Motor neuron (in vitro differentiated cells): ENCODE measurements around the gene CDK6. TPM values are rescaled to one million over a fixed set of nuclear protein-coding genes. Genes with fewer than 3 reads are reported as not detected.
A peak's percentile ranks its signal among the peaks of the same experiment; 100 is the strongest.

Source experiments
- ATAC-seq, 8 experiments: fragments of 200-7000 bp; cut with Tn5 transposase; replicated peaks in 6 of 8; 2 replicates each; pipeline ENCODE4 v1.8.0; 2021; ENCODE audit warnings: mild to moderate bottlenecking in 8 of 8, moderate library complexity in 8 of 8
- H3K27ac ChIP-seq, 2 donors: fragments of 250-450 bp; sonication (Bioruptor Pico); 2 replicates each; pipeline ENCODE4 v1.9.0; 2021; ENCODE audit warnings: antibody characterized with exemption in 2 of 2, mild to moderate bottlenecking in 2 of 2, moderate library complexity in 1 of 2
- H3K4me1 ChIP-seq, 2 donors: fragments of 250-450 bp; sonication (Bioruptor Pico); replicated peaks in 1 of 2; 2 replicates each; pipeline ENCODE4 v1.6.1; 2021; ENCODE audit warnings: antibody characterized with exemption in 2 of 2, mild to moderate bottlenecking in 2 of 2, moderate library complexity in 1 of 2
- H3K4me3 ChIP-seq, 5 donors: fragments of 250-450 bp; sonication (Bioruptor Pico); 2 replicates each; pipeline ENCODE4 v1.9.0; 2021; ENCODE audit warnings: antibody characterized with exemption in 5 of 5, mild to moderate bottlenecking in 5 of 5, moderate library complexity in 4 of 5
- WGBS, 10 experiments: fragments of 450-650 bp; shearing (Covaris generic); methylation state at CpG; one replicate each; pipeline ENCODE4 v1.0.0; 2022; 5-methylcytosine and 5-hydroxymethylcytosine counted together
- in situ Hi-C, 9 experiments: fragments of 400-800 bp; cut with MboI; loops; one replicate each; pipeline ENCODE4 v1.15.0; 2021; ENCODE audit warnings: low sequenced_read_pairs in 9 of 9, low pct_unique_long_range_greater_than_20kb in 2 of 9; ENCODE audit not compliant: unreplicated experiment in 9 of 9
- total RNA-seq, 8 experiments: library from RNA; unstranded; fragments of 300-600 nt; gene quantifications; 2 replicates each; pipeline versions ENCODE4 v1.2.3 to v1.2.4, GENCODE V29; 2022

Gene CDK6
- total RNA-seq, 8 experiments from 2014 or later, result 11.2 to 55.2 (median 25.7) TPM

GRCh38 chr7:92797693-92798092, 38.7 kb downstream of the CDK6 start:
- Histone ChIP-seq H3K4me3 (no peak overlapping the region), H3K4me1 (no peaks in the 10 kb centered on the region), H3K27ac (no peak overlapping the region)
- in situ Hi-C loops, result no loop called here
- WGBS, 10 experiments, result 25 to 100% (median 67%) methylated on average over 1 to 4 of the region's 4 CpGs; no CpG with 5 or more reads in 1 of the 10 experiments
- ATAC-seq, result peak in 2 of 8 experiments; percentile 64 to 73

DNA sequence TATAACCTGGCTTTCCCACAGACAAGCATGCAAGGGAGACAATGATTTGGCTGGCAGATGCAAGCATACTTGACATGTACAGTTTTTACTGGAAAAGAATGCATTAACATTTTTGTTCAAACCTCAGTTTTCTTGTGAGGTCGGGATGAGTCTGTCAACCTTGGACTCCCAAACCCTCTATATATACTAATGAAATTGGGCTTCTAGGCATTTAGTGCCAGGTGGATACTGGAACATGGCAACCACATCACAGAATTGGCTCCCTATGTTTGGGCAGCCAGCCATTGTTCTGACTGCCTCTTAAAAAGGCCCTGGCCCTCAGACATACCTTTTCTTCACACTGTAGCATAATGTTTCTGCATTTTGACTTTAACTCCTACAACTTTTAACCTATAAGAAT, 39.1 kb downstream of the CDK6 start:
- no peak overlapping the region for H3K27ac ChIP-seq
- in situ Hi-C loops, result no loop called here
- ATAC-seq, result no peak
- H3K4me1 ChIP-seq, result no peaks in the 10 kb centered on the region
- H3K4me3 ChIP-seq, result no peak overlapping the region
- 60 to 100% (median 79%) methylated on average over 1 of the region's 1 CpG; no CpG with 5 or more reads in 4 of the 10 experiments for WGBS, 10 experiments

GRCh38 chr7:92794831-92795230, 41.5 kb downstream of the CDK6 start:
- H3K27ac ChIP-seq, result no peak overlapping the region
- no peaks in the 10 kb centered on the region for H3K4me1 ChIP-seq
- in situ Hi-C loops, result no loop called here
- ATAC-seq, result no peak
- WGBS, 10 experiments, result 0 to 100% (median 62%) methylated on average over 1 to 2 of the region's 2 CpGs; no CpG with 5 or more reads in 1 of the 10 experiments
- H3K4me3 ChIP-seq, result no peak overlapping the region

DNA sequence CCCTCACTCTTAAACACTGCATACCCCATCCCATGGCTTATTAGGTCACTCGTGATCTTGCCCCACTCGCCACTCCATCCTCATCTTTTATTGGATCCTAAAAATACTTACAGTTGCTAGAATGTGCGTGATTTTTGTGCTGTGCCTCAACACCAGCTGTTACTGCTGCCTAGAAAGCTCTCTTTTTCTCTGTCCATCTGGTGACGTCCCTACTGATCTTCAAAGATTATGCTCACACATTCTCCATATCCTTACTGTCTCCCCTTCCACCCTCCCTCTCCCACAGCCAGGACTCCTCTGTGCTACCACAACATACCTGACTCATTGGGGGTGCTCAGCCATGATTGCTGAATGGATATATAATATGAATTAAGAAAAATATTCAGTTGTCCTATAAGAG, 42.0 kb downstream of the CDK6 start:
- no peak overlapping the region for H3K4me3 ChIP-seq
- no peaks in the 10 kb centered on the region for H3K4me1 ChIP-seq
- no peak for ATAC-seq
- 67 to 100% (median 92%) methylated on average over 2 to 4 of the region's 4 CpGs; no CpG with 5 or more reads in 1 of the 10 experiments for WGBS, 10 experiments
- in situ Hi-C loops, result no loop called here
- H3K27ac ChIP-seq, result no peak overlapping the region

- ATAC-seq, result no peak
- H3K27ac ChIP-seq, result no peak overlapping the region
- in situ Hi-C loops, result no loop called here
- 100% methylated on average over 1 of the region's 1 CpG; no CpG with 5 or more reads in 7 of the 10 experiments for WGBS, 10 experiments
- H3K4me1 ChIP-seq, result no peaks in the 10 kb centered on the region
- H3K4me3 ChIP-seq, result no peak overlapping the region
Measured at GRCh38 chr7:92793656-92794205, 42.6 kb downstream of the CDK6 start.

- Histone ChIP-seq H3K4me1 (no peaks in the 10 kb centered on the region), H3K4me3 (no peak overlapping the region), H3K27ac (no peak overlapping the region)
- WGBS, 10 experiments, result 100% methylated on average over 1 of the region's 1 CpG; no CpG with 5 or more reads in 9 of the 10 experiments
- peak in 2 of 8 experiments; percentile 31 to 49 for ATAC-seq
- in situ Hi-C loops, result no loop called here
Measured at GRCh38 chr7:92790992-92791391, 45.4 kb downstream of the CDK6 start.

GRCh38 chr7:92788559-92789183, 47.7 kb downstream of the CDK6 start:
- Histone ChIP-seq H3K4me3 (no peak overlapping the region), H3K4me1 (peaks cover 0 to 7% of the 10 kb centered on the region in 2 donors), H3K27ac (no peak overlapping the region)
- in situ Hi-C loops, result no loop called here
- ATAC-seq, result no peak
- WGBS, 10 experiments, result 80 to 100% (median 94%) methylated on average over 1 of the region's 1 CpG; no CpG with 5 or more reads in 4 of the 10 experiments

DNA sequence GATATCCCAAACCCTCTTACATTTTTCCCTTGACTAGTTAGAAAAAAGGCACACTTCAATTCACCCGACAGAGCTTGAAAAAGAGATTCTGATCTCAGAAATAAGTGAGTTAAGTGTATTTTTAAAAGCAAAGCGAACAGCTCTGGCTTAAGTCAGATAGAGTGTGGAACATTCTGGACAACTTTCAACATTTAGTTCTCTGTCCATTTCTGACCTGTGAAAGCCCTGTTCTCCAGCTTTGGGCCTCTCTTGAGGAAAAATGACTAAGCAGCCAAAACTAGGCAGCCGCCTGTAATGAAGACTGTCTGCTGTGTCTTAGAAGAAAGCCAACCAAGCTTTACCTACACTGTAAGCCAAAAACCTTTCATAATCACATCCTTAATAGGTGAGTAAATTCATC, 50.5 kb downstream of the CDK6 start:
- peak in 2 of 8 experiments; percentile 45 to 50 for ATAC-seq
- 29 to 93% (median 78%) methylated on average over 1 to 3 of the region's 3 CpGs; no CpG with 5 or more reads in 1 of the 10 experiments for WGBS, 10 experiments
- H3K4me3 ChIP-seq, result no peak overlapping the region
- peaks cover 0 to 15% of the 10 kb centered on the region in 2 donors for H3K4me1 ChIP-seq
- H3K27ac ChIP-seq, result no peak overlapping the region
- in situ Hi-C loops, result no loop called here

DNA sequence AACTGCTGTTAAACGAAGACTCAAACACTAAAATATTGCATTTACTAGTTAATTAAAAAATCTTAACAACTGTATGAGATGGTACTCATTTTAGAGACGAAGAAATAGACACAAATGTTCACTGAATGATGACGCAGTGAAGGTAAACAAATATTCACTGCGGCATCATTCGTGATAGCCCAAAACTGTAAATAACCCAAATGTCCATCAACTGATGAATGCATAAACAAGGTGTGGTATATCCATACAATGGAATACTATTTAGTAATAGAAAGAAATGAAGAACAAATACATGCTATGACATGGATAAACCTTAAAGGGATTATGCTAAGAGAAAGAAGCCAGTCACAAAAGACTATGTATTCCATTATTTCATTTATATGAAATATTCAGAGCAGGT, 51.4 kb downstream of the CDK6 start:
- 90 to 100% (median 95%) methylated on average over 3 to 5 of the region's 5 CpGs for WGBS, 10 experiments
- H3K27ac ChIP-seq, result no peak overlapping the region
- ATAC-seq, result no peak
- H3K4me1 ChIP-seq, result peaks cover 0 to 15% of the 10 kb centered on the region in 2 donors
- no peak overlapping the region for H3K4me3 ChIP-seq
- in situ Hi-C loops, result no loop called here

DNA sequence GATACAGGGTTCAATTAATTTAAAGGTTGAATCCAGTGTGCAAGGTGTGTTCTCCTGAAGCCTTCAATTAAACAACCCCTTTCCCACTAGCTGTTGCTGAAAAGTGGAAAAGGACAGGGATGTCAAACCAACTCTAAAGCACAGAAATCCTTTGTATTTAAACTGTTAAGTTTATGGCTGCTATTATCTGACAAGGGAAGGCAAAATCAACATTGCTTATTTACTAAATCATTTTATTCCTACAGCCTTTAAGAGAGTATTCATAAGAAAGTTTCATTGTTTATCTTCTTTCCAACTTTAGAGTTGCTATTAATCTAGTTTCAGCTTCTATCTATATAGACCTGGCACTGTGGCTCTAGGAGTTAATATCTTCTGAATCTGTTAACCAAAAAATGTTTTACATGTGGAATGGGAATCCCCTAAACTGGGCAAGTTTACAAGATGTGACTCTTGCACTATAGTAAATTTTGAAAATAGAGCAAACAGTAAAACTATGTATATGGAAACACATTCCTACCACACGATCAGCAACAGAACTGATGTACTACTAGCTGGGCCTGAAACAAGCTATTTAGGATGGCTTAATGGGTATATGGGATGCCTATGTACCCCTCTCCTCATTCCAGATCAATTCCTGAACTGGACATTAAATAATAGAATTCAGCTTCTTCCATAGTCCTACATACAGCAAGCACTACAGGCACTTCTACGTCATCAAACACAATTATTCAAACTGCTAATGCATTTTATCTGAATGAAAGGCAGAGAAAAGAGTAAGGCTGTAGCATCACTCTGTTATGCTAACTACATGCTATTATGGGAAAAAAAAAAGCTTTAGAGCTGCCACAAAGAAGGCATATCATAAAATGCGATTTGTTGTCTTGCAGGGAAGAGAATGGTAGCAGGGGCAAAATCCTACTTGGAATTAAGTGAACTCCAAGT, 52.8 kb downstream of the CDK6 start:
- Histone ChIP-seq H3K27ac (no peak overlapping the region), H3K4me3 (no peak overlapping the region), H3K4me1 (peaks cover 0 to 15% of the 10 kb centered on the region in 2 donors)
- in situ Hi-C loops, result no loop called here
- 50 to 96% (median 67%) methylated on average over 1 to 3 of the region's 3 CpGs; no CpG with 5 or more reads in 1 of the 10 experiments for WGBS, 10 experiments
- ATAC-seq, result peak in 5 of 8 experiments; percentile 54 to 82 (median 61)

GRCh38 chr7:92782855-92783254, 53.5 kb downstream of the CDK6 start:
- no peak overlapping the region for H3K27ac ChIP-seq
- 50 to 100% (median 86%) methylated on average over 1 to 3 of the region's 3 CpGs; no CpG with 5 or more reads in 1 of the 10 experiments for WGBS, 10 experiments
- no peak for ATAC-seq
- peaks cover 0 to 15% of the 10 kb centered on the region in 2 donors for H3K4me1 ChIP-seq
- no peak overlapping the region for H3K4me3 ChIP-seq
- in situ Hi-C loops, result no loop called here

GRCh38 chr7:92782236-92782635, 54.1 kb downstream of the CDK6 start:
- Histone ChIP-seq H3K27ac (no peak overlapping the region), H3K4me3 (no peak overlapping the region), H3K4me1 (peaks cover 0 to 15% of the 10 kb centered on the region in 2 donors)
- 14 to 100% (median 88%) methylated on average over 1 of the region's 1 CpG; no CpG with 5 or more reads in 6 of the 10 experiments for WGBS, 10 experiments
- in situ Hi-C loops, result no loop called here
- ATAC-seq, result no peak
